Measurements from ENCODE around the gene PSMD6.
A peak's percentile ranks its signal among the peaks of the same experiment; 100 is the strongest.

Gene PSMD6

GRCh38 chr3:64026346-64026745 lies 3.1 kb upstream of the PSMD6 start:
- H3K27ac ChIP-seq, result no peak overlapping the region
- TF ChIP-seq, protein P1, sequence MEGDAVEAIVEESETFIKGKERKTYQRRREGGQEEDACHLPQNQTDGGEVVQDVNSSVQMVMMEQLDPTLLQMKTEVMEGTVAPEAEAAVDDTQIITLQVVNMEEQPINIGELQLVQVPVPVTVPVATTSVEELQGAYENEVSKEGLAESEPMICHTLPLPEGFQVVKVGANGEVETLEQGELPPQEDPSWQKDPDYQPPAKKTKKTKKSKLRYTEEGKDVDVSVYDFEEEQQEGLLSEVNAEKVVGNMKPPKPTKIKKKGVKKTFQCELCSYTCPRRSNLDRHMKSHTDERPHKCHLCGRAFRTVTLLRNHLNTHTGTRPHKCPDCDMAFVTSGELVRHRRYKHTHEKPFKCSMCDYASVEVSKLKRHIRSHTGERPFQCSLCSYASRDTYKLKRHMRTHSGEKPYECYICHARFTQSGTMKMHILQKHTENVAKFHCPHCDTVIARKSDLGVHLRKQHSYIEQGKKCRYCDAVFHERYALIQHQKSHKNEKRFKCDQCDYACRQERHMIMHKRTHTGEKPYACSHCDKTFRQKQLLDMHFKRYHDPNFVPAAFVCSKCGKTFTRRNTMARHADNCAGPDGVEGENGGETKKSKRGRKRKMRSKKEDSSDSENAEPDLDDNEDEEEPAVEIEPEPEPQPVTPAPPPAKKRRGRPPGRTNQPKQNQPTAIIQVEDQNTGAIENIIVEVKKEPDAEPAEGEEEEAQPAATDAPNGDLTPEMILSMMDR (IDR thresholded peaks at IDR 0.05), result no peak
- no peak for DNase-seq (ENCODE audit: low spot score)
- no peak overlapping the region for H3K4me3 ChIP-seq

DNA sequence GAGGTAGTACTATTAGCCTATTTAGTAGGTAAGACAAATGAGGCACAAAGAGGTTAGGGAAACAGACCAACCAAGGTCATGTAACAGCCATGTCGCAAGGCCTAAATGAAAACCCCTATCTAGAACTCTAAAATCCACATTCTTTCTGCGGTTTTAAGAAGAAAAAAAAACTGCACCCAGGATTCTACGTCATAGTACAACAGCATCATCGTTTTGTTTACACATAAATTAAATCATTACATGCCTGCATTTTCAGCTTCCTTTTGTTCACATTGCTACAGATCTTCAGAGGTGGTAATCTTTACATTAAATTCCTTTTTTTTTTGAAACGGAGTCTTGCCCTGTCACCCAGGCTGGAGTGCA lies 548 bp upstream of the PSMD6 start:
- Histone ChIP-seq H3K27ac (peak overlapping the region; percentile 80 to 85), H3K4me3 (peak overlapping the region; percentile 79)
- DNase-seq (ENCODE audit: low spot score), result no peak
- TF ChIP-seq, protein P1 (IDR thresholded peaks at IDR 0.05), result no peak

GRCh38 chr3:64022451-64023186 lies 675 bp downstream of the PSMD6 start:
- TF ChIP-seq, protein P1 (IDR thresholded peaks at IDR 0.05), result no peak
- no peak for DNase-seq (ENCODE audit: low spot score)
- Histone ChIP-seq H3K4me3 (peak overlapping the region; percentile 79), H3K27ac (peak overlapping the region; percentile 80 to 85)

- no peak for DNase-seq (ENCODE audit: low spot score)
These were observed 1.4 kb downstream of the PSMD6 start for GRCh38 chr3:64021922-64022321.

DNA sequence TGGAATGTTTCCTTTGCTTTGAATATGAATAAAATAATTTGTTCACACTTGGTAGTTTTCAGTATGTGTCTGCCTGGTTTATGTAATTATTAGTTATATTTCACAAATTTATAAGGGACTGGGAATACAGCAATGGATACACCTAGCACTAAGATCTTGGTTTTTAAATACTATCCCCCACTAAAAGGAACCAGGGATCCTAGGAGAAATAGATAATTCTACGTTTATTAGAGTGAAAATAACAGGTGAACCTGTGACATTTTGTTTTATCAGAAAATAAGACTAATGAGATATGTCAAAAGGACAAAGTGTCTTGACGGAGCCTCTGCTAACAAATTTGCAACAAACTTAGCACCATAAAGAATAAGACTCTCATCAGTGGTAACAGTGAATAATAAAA lies 3.4 kb downstream of the PSMD6 start:
- no peak for DNase-seq (ENCODE audit: low spot score)
- H3K4me3 ChIP-seq, result no peak overlapping the region
- H3K27ac ChIP-seq, result no peak overlapping the region
- TF ChIP-seq, protein P1 (IDR thresholded peaks at IDR 0.05), result no peak

More at GRCh38 chr3:64021922-64022321, 1.4 kb downstream of the PSMD6 start:
- Histone ChIP-seq H3K27ac (no peak overlapping the region), H3K4me3 (peak overlapping the region; percentile 79)
- TF ChIP-seq, protein P1 (IDR thresholded peaks at IDR 0.05), result no peak

GRCh38 chr3:64019271-64019670 lies 4.0 kb downstream of the PSMD6 start:
- H3K27ac ChIP-seq, result no peak overlapping the region
- TF ChIP-seq, protein P1 (IDR thresholded peaks at IDR 0.05), result no peak
- DNase-seq (ENCODE audit: low spot score), result no peak
- H3K4me3 ChIP-seq, result no peak overlapping the region

DNA sequence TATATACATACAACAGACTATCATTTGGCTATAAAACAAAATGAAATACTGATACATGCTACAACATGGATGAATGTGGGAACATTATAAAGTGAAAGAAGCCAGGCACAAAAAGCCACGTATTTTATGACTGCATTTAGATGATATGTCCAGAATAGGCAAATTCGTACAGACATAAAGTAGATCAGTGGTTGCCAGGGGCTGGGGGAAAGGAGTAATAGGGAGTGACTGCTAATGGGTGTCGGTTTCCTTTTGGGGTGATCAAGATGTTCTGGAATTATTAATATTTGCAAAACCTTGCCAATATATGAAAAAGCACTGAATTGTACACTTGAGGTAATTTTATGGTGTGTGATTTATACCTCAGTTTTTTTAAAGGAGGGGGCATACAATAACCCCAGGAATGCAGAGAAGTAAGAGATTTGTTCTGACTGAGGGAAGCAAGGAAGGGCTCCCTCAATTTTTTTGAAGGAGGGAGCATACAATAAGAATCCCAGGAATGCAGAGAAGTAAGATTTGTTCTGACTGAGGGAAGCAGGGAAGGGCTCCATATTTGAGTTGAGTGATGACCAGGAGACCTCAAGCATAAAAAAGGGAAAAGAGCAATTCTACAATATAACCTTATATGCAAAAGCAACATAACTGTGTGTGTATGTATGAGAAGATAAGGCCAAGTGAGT lies 6.2 kb downstream of the PSMD6 start:
- TF ChIP-seq, protein P1 (IDR thresholded peaks at IDR 0.05), result no peak
- Histone ChIP-seq H3K4me3 (no peak overlapping the region), H3K27ac (no peak overlapping the region)
- DNase-seq (ENCODE audit: low spot score), result no peak

All from coronary artery (tissue), 2 donors.